GM12801 (cell line): ENCODE measurements around the gene SORCS3.

Experiments
- TF ChIP-seq, protein P1 (sequence below): IDR thresholded peaks from one replicate; pipeline ENCODE4 v1.5.1; 2011; ENCODE audit warnings: control low read depth; ENCODE audit not compliant: insufficient read length; ENCODE audit errors: extremely low read depth

Gene SORCS3

DNA sequence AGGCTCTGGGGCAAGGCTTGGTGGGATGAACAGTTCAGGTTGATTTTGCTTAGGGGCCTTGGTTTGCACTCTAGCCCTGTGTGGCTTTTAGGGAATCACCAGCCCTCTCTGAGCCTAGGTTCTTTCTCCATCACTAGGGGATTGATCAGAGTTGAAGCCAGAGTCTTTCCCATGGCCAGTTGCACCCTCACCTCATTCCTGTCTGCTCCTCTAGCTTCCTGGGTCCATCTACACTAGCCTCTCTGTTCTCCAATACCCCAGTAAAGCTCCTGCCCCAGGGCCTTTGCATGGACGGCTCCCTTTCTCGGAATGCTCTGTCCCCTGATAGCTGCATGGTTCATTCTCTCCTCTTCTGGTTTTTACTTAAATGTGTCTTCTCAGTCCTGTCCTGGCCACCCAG, 40.4 kb downstream of the SORCS3 start:
- TF ChIP-seq, protein P1, sequence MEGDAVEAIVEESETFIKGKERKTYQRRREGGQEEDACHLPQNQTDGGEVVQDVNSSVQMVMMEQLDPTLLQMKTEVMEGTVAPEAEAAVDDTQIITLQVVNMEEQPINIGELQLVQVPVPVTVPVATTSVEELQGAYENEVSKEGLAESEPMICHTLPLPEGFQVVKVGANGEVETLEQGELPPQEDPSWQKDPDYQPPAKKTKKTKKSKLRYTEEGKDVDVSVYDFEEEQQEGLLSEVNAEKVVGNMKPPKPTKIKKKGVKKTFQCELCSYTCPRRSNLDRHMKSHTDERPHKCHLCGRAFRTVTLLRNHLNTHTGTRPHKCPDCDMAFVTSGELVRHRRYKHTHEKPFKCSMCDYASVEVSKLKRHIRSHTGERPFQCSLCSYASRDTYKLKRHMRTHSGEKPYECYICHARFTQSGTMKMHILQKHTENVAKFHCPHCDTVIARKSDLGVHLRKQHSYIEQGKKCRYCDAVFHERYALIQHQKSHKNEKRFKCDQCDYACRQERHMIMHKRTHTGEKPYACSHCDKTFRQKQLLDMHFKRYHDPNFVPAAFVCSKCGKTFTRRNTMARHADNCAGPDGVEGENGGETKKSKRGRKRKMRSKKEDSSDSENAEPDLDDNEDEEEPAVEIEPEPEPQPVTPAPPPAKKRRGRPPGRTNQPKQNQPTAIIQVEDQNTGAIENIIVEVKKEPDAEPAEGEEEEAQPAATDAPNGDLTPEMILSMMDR, result no peak

- TF ChIP-seq, protein P1, result no peak
These were observed 42.5 kb downstream of the SORCS3 start for GRCh38 chr10:104683567-104683966.

- TF ChIP-seq, protein P1, result no peak
These were observed 45.7 kb downstream of the SORCS3 start for GRCh38 chr10:104686829-104687228.

DNA sequence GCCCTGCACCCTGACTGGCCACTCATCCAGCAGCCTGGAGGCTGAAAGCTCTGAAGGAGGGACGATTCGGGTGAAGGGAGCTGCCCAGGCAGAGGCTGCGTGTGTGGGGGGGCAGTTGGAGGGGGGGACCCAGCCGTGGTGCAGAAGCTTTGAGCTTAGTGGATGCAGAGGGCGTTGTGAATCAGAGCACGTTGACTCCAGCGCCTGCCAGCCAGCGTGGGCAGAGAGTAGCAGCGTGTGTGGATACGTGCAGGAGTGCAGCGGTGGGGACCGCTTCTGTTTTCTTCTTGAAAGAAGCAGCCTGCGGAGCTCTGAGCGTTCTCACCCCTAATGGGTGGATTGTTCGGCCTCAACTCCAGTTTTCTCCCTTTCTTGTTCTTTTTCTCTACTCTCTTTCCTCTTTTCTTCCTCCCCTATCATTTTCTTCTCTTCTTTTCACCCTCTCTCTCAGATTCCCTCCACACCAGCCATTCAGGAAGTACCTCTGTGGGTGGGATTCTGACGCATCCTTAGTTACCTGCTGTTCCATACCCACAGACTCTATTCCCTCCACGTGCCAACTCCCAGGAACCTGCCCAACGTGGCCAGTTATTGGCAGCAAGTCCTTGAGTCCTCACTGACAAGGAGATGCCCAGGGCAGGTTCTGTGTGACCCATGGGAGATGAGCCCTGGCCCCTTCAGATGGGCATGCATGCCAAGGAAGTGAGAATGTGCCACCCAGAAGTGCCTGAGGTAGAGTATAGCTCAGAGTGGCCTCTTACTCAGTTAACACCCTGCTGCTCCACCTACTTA, 47.4 kb downstream of the SORCS3 start:
- TF ChIP-seq, protein P1, result no peak

- TF ChIP-seq, protein P1, result no peak
These were observed 48.0 kb downstream of the SORCS3 start for GRCh38 chr10:104689105-104689504.

DNA sequence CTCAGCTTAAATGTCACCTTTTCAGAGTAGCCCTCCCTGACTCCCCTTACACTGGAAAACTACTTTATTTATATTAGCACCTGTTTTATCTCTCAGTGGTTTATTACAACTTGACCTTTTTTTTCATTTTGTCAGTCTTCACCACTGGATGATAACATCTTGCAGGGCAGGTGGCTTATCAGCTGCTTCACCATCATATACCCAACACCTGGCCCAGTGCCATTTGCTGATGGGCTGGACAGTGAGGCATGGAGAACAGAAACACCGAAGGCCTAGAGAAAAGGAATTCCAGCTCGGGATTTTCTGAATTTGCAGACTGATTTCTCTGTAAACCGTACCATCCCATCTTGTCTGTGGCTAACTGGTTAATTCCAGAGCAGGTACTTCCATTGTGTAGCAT, 48.5 kb downstream of the SORCS3 start:
- TF ChIP-seq, protein P1, result no peak

- TF ChIP-seq, protein P1, result no peak
These were observed 49.0 kb downstream of the SORCS3 start for GRCh38 chr10:104690101-104690500.
